HG03097 (cell line): ENCODE measurements around the gene GASK1A.
"Not testable (repeated sequence)": the region's sequence is repeated elsewhere in the genome, so short reads cannot be mapped to it uniquely, and the experiment has no call there.

Source experiments
- ATAC-seq: cut with Tn5 transposase; IDR thresholded peaks from one replicate; pipeline ENCODE4 v1.9.1; 2021; ENCODE audit not compliant: unreplicated experiment, low FRiP score

Gene GASK1A

GRCh38 chr3:43055806-43056770 lies 77.0 kb downstream of the GASK1A start:
- no peak for ATAC-seq

GRCh38 chr3:43059456-43059855 lies 80.3 kb downstream of the GASK1A start:
- ATAC-seq: no peak

- ATAC-seq: no peak
Observed at GRCh38 chr3:43061101-43061895, 82.2 kb downstream of the GASK1A start.

GRCh38 chr3:43062040-43062563 lies 83.0 kb downstream of the GASK1A start:
- no peak for ATAC-seq

- no peak for ATAC-seq
Observed at GRCh38 chr3:43062564-43063040, 83.5 kb downstream of the GASK1A start.

- ATAC-seq: no peak
Observed at GRCh38 chr3:43063114-43063513, 84.0 kb downstream of the GASK1A start.

GRCh38 chr3:43070670-43071069 lies 91.6 kb downstream of the GASK1A start:
- ATAC-seq: not testable (repeated sequence)

- no peak for ATAC-seq
Observed at GRCh38 chr3:43071313-43071893, 92.3 kb downstream of the GASK1A start.

GRCh38 chr3:43072361-43072760 lies 93.2 kb downstream of the GASK1A start:
- ATAC-seq: no peak

GRCh38 chr3:43073116-43073835 lies 94.2 kb downstream of the GASK1A start:
- ATAC-seq: no peak

GRCh38 chr3:43073836-43074220 lies 94.7 kb downstream of the GASK1A start:
- no peak for ATAC-seq

- no peak for ATAC-seq
Observed at GRCh38 chr3:43074482-43074881, 95.4 kb downstream of the GASK1A start.

GRCh38 chr3:43074901-43075689 lies 96.0 kb downstream of the GASK1A start:
- ATAC-seq: no peak

GRCh38 chr3:43075904-43076661 lies 97.0 kb downstream of the GASK1A start:
- no peak for ATAC-seq

- ATAC-seq: no peak
Observed at GRCh38 chr3:43076857-43077256, 97.7 kb downstream of the GASK1A start.

GRCh38 chr3:43077261-43077660 lies 98.2 kb downstream of the GASK1A start:
- ATAC-seq: no peak

GRCh38 chr3:43077707-43078106 lies 98.6 kb downstream of the GASK1A start:
- no peak for ATAC-seq

- ATAC-seq: no peak
Observed at GRCh38 chr3:43079536-43080332, 100.6 kb downstream of the GASK1A start.
